ENCODE results near the gene ZSWIM5.
A peak's percentile ranks its signal among the peaks of the same experiment; 100 is the strongest.
"Not testable (repeated sequence)": the region's sequence is repeated elsewhere in the genome, so short reads cannot be mapped to it uniquely, and the experiment has no call there.

The ZSWIM5 gene

DNA sequence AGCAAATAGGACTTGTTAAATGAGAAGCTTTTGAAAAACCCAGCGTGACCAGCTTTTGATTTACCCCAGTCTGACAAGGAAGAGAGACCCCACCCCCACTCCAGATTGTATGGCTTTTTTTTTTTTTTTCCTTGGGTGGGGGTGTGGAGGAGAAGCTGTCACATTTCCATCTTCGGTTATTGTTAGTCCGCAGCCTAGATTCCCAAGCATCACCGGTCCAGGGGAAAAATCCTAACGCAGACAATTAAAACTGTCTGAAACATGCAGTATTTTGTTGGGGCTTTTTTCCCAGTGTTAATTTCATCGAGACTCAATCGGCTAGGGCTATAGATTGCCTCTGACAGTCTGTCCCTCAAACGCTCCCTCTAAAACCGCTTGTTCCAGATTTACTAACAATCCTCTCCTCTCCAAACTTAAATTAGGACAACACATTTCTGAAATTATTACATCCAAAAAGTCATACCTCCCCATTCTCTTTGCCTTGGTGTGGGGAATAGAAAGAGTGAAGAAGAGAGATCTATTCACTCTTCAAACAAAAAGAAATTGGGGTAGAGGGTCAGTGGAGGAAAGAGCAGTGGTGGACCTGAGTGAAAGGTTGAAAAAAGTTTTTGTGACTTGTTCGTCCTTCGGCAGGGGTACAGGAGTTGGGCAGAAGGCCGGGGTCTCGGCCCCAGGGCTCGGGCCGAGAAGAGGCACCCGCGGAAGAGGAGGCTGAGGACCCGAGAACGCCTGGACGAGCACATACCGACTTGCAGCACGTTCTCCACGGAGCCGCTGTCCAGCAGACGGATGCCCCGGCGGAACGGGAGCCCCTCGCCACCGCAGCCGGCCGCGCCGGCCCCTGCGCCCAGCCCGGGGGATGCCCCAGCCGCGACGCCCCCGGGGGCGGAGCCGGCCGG lies 1.1 kb downstream of the ZSWIM5 start:
- DNase-seq (ENCODE audit: low spot score), result peak; percentile 4

DNA sequence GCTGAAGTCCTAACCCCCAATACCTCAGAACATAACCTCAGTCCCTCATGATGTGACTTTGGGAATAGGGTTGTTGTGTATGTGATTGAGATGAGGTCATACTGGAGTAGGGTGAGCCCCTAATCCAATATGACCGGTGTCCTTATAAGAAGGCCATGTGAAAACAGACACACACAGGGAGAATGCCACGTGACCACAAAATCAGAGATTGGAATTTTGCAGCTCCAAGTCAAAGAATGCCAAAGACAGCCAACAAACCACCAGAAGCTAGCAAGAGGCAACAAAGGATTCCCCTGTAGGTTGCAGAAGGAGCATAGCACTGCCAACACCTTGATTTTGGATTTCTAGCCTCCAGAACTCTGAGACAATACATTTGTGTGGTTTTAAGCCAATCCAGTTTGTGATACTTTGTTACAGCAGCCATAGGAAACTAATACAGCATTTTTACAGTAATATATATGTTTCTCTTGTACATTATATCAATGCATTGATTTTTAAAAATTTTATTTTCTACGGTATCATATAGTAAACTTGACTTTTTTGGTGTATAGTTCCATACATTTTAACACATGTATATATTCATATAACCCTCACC lies 5.4 kb downstream of the ZSWIM5 start:
- no peak for DNase-seq (ENCODE audit: low spot score)

DNA sequence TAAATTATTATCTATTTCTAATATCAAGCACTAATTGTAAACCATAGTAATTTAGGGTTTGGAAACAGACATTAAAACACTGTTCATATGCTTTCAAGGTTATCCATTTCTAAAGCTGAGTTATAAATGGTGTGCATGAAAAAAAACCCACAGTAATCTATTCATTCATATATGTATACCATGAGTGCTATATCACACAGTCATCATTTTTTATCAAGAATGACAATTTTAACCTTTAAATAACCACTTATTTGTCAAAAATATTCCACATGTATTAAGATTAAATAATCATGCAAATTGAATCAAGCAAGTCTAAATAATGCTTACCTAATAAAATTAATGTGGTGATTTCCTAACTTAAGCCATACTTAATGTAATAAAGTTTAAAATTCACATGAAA lies 6.0 kb downstream of the ZSWIM5 start:
- no peak for DNase-seq (ENCODE audit: low spot score)

- no peak for DNase-seq (ENCODE audit: low spot score)
Measured at GRCh38 chr1:45198185-45198584, 8.2 kb downstream of the ZSWIM5 start.

- DNase-seq (ENCODE audit: low spot score), result no peak
Measured at GRCh38 chr1:45196863-45197262, 9.5 kb downstream of the ZSWIM5 start.

DNA sequence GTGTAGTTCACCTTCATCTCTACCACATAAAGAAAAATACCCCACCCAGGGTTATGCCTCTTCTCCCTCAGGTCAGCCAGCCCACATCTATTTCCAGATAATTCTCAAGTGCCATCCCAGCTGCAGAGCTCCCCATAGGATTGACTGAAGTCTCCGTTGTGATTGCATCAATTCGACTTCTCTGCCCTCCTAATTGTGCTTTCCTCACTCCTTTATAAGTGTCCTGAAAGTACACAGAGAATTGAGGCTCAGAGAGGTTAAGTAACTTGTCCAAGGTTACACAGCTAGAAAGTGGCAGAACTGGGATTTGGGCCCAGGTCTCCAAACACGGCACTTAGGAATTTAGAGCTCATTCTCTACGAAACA lies 15.0 kb downstream of the ZSWIM5 start:
- no peak for DNase-seq (ENCODE audit: low spot score)

DNA sequence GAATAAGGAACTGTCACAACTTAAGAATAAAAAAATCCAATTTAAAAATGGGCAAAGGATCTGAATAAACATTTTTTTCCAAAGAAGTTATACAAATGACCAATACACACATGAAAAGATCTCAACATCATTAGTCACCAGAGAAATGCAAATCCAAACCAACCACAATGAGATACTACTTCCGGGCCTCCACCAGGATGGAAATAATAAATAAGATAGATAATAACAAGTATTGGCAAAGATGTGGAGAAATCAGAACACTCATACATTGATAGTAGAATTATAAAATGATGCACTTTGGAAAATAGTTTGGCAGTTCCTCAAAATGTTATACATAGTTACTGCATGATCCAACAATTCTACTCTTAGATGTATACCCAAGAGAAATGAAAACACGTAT lies 18.7 kb downstream of the ZSWIM5 start:
- no peak for DNase-seq (ENCODE audit: low spot score)

GRCh38 chr1:45179918-45180519 lies 26.4 kb downstream of the ZSWIM5 start:
- not testable (repeated sequence) for DNase-seq (ENCODE audit: low spot score)

GRCh38 chr1:45177452-45177851 lies 29.0 kb downstream of the ZSWIM5 start:
- DNase-seq (ENCODE audit: low spot score), result no peak

GRCh38 chr1:45172764-45173163 lies 33.6 kb downstream of the ZSWIM5 start:
- DNase-seq (ENCODE audit: low spot score), result no peak

DNA sequence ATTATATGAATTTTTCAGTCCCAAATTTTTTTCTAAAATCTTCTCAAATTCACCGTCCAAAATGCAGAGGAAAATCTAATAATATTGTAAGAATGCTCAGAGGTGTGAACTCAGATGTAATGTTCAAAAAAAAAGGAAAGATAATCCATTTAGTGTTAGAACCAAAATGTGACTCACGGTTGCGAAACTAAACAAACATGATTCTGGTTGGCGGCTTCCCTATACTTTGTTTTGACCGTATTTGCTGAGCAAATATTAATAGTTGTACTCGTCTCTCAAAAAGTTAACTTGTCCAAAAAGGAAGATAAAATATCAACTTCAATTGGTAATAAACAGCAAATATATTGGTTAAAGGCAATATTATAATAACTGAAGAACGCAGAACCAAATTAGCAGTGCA lies 34.4 kb downstream of the ZSWIM5 start:
- DNase-seq (ENCODE audit: low spot score), result no peak

DNA sequence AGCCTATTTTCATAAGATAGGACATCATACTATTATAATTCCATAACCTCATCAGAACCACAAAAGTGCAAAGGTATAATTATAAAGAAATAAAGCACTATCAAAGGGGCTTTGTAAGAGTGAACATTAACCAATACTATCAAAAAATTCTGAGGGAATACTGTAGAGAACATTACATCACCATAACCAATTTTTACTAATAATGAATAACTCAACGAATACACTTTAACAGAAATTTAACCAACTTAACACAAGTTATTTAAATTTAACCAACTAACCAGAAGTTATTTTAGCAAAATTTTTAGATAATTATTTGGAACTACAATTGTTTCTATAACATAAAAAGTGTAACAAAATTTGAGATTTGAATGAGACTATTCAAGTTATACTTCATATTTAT lies 34.8 kb downstream of the ZSWIM5 start:
- DNase-seq (ENCODE audit: low spot score), result no peak

GRCh38 chr1:45170151-45170742 lies 36.2 kb downstream of the ZSWIM5 start:
- DNase-seq (ENCODE audit: low spot score), result no peak

DNA sequence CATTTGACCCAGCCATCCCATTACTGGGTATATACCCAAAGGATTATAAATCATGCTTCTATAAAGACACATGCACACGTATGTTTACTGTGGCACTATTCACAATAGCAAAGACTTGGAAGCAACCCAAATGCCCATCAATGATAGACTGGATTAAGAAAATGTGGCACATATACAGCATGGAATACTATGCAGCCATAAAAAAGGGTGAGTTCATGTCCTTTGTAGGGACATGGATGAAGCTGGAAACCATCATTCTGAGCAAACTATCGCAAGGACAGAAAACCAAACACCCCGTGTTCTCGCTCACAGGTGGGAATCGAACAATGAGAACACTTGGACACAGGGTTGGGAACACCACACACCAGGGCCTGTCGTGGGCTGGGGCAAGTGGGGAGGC lies 38.5 kb downstream of the ZSWIM5 start:
- DNase-seq (ENCODE audit: low spot score), result not testable (repeated sequence)

- not testable (repeated sequence) for DNase-seq (ENCODE audit: low spot score)
Measured at GRCh38 chr1:45164307-45164706, 42.1 kb downstream of the ZSWIM5 start.

GRCh38 chr1:45163111-45163510 lies 43.3 kb downstream of the ZSWIM5 start:
- not testable (repeated sequence) for DNase-seq (ENCODE audit: low spot score)

GRCh38 chr1:45162041-45163035 lies 44.1 kb downstream of the ZSWIM5 start:
- DNase-seq (ENCODE audit: low spot score), result peak; percentile 20

DNA sequence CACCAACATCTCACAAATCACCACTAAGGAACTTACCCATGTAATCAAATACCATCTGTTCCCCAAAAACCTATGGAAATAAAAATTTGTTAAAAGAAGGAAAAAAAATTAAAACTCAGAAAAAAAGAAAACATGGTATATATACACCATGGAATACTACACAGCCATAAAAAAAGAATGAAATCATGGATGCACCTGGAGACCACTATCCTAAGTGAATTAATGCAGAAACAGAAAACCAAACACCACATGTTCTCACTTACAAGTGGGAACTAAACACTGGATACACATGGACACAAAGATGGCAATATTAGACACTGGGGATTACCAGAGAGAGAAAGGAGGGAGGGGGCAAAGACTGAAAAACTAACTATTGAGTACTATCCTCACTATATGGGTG lies 50.4 kb downstream of the ZSWIM5 start:
- DNase-seq (ENCODE audit: low spot score), result no peak

DNA sequence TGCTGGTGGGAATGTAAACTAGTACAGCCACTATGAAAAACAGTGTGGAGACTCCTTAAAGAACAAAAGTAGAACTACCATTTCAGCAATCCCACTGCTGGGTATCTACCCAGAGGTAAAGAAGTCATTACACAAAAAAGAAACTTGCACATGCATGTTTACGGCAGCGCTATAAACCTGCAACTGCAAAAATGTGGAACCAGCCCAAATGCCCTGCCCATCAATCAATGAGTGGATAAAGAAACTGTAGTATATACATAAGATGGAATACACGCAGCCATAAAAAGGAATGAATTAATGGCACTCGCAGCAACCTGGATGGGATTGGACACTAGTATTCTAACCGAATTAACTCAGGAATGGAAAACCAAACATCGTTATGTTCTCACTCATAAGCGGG lies 51.0 kb downstream of the ZSWIM5 start:
- DNase-seq (ENCODE audit: low spot score), result no peak

GRCh38 chr1:45152126-45152525 lies 54.3 kb downstream of the ZSWIM5 start:
- DNase-seq (ENCODE audit: low spot score), result no peak

- no peak for DNase-seq (ENCODE audit: low spot score)
Measured at GRCh38 chr1:45148209-45148825, 58.1 kb downstream of the ZSWIM5 start.
